HG03097 (cell line): ENCODE results near the gene TCEAL3.
"Not testable (repeated sequence)": the region's sequence is repeated elsewhere in the genome, so short reads cannot be mapped to it uniquely, and the experiment has no call there.

ENCODE experiments used
- ATAC-seq: cut with Tn5 transposase; IDR thresholded peaks from one replicate; pipeline ENCODE4 v1.9.1; 2021; ENCODE audit not compliant: unreplicated experiment, low FRiP score

Gene TCEAL3

GRCh38 chrX:103659460-103659859 is 51.7 kb downstream of the TCEAL3 start:
- not testable (repeated sequence) for ATAC-seq
